ENCODE measurements around the gene MED6. TPM values are rescaled to one million over a fixed set of nuclear protein-coding genes. Genes with fewer than 3 reads are reported as not detected.

The MED6 gene
- total RNA-seq, 1 donor from 2014 or later = 31.6 TPM

DNA sequence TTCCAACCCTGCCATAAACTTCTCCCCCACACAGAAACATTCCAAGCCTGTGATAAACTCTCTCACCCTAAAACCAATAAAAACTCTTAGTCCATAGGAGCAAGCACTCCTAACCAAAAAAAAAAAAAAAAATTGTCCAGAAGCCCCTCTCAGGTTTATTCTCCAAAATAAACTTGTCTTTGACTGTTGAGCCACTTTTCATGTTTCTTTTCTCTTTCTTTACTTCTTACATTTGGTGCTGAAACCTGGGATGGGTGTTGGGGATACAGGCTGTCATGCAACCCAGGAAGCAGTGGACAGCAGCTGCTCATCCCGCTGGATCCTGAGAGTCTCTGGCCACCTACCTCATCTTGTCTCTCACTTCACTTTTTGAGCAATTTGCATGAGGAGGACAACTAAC, 63.6 kb downstream of the MED6 start:
- Histone ChIP-seq H3K4me3 (ENCODE audit: low read depth, low read length) (no peak overlapping the region), H3K36me3 (ENCODE audit: control insufficient read depth, insufficient read depth, low read length) (no peaks in the 10 kb centered on the region), H3K27me3 (ENCODE audit: control insufficient read depth, insufficient read depth, low read length) (no peaks in the 10 kb centered on the region)
- TF ChIP-seq CTCF (IDR thresholded peaks at IDR 0.05; ENCODE audit: insufficient read depth, low read length, severe bottlenecking) = no peak
- DNase-seq (ENCODE audit: low read depth) (no peak), FAIRE-seq (no peak)

DNA sequence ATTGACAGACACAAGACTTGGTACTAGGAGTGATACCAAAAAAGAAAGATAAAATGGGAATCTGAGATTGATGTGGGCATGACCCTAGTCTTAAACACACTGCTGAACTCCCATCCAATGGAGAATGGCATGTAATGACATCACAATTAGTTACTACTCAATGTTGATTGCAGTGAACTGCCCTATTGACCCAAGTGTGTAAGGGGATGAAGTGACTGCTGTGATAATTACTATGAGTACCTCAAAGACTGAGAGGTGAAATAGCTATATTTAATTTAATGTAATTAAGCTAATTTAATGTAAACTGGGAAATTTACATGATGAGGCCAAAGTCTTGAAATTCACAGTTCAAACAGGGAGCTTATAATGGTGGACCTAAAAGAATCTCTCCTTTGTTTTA, 65.6 kb downstream of the MED6 start, which contains the start of gene ADAM20:
Gene ADAM20 (minus strand): TSS at position 101 of the 400 bp plus-strand sequence. CDS start 10,247 bp downstream, outside the sequence.
- no peak within 1 kb of the TSS for H3K4me3 ChIP-seq (ENCODE audit: low read depth, low read length)
- H3K27me3 ChIP-seq (ENCODE audit: control insufficient read depth, insufficient read depth, low read length) = no peaks in the 10 kb centered on the region
- no peak for TF ChIP-seq CTCF (IDR thresholded peaks at IDR 0.05; ENCODE audit: insufficient read depth, low read length, severe bottlenecking)
- H3K36me3 ChIP-seq (ENCODE audit: control insufficient read depth, insufficient read depth, low read length) = no peaks in the 10 kb centered on the region
- DNase-seq (ENCODE audit: low read depth) = no peak
- no peak for FAIRE-seq

Other genes with a start within 250 kb of the MED6 start
- 19.0 and 21.0 TPM in 2 replicates for gene COX16, start 241.0 kb downstream of the MED6 start, total RNA-seq
- 9.5 and 11.9 TPM in 2 replicates for gene SYNJ2BP, start 183.6 kb downstream of the MED6 start, total RNA-seq
- gene ADAM21, start 148.5 kb downstream of the MED6 start, total RNA-seq = under 0.01 and 0.13 TPM in 2 replicates
- 2.4 and 2.6 TPM in 2 replicates for gene ADAM20, start 65.7 kb downstream of the MED6 start, total RNA-seq
- gene TTC9, start 41.3 kb upstream of the MED6 start, total RNA-seq = 5.3 and 9.7 TPM in 2 replicates
- 11.6 and 13.8 TPM in 2 replicates for gene MAP3K9, start 208.9 kb upstream of the MED6 start, total RNA-seq